AG09319 (cell line): ENCODE measurements around the gene KIAA1217.

Experiments
- DNase-seq: peaks from one replicate; pipeline ENCODE4 v3.0.0-alpha.2; 2010; ENCODE audit warnings: low read depth; ENCODE audit errors: extremely low read depth
- CTCF ChIP-seq: IDR thresholded peaks from 2 replicates; pipeline ENCODE4 v1.5.1; 2011; ENCODE audit warnings: low read depth, mild to moderate bottlenecking, inconsistent platforms, low read length, moderate library complexity

The KIAA1217 gene

GRCh38 chr10:24574578-24575155 lies 365.7 kb downstream of the KIAA1217 start:
- no peak for TF ChIP-seq CTCF
- no peak for DNase-seq

GRCh38 chr10:24575481-24576002 lies 366.6 kb downstream of the KIAA1217 start:
- TF ChIP-seq CTCF: no peak
- no peak for DNase-seq

GRCh38 chr10:24579448-24579847 lies 370.5 kb downstream of the KIAA1217 start:
- no peak for TF ChIP-seq CTCF

DNA sequence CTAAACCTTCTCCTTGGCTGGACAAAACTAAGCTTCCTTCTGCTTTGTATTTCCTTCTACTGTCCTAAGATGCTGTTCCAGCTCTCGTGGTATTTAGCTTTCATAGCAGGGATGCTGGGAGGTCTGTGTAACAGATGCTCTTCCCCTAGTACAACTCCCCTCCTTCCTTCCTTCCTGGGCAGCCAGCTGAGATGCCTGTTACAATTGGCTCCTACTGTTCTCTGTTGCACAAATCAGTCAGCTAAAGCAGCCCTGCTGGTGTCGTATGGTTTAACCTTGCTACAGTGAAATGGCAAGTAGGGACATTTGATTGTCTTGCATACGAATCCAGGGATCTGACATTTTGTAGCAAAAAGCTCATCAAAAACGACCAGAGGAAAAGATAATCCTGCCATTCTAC lies 371.0 kb downstream of the KIAA1217 start:
- DNase-seq: no peak
- TF ChIP-seq CTCF: no peak

More at GRCh38 chr10:24579448-24579847, 370.5 kb downstream of the KIAA1217 start:
- no peak for DNase-seq

GRCh38 chr10:24589265-24589664 lies 380.3 kb downstream of the KIAA1217 start:
- DNase-seq: no peak
- TF ChIP-seq CTCF: no peak

GRCh38 chr10:24590697-24591457 lies 381.9 kb downstream of the KIAA1217 start:
- no peak for DNase-seq

More at GRCh38 chr10:24590697-24591457, 381.9 kb downstream of the KIAA1217 start:
- no peak for TF ChIP-seq CTCF
